Hepatic stellate cell (primary cell): ENCODE results near the gene GNA12.
"Not testable (repeated sequence)": the region's sequence is repeated elsewhere in the genome, so short reads cannot be mapped to it uniquely, and the experiment has no call there.

ENCODE experiments used
- DNase-seq: peaks from one replicate; pipeline ENCODE4 v3.0.0; 2011; ENCODE audit warnings: low spot score

Gene GNA12

DNA sequence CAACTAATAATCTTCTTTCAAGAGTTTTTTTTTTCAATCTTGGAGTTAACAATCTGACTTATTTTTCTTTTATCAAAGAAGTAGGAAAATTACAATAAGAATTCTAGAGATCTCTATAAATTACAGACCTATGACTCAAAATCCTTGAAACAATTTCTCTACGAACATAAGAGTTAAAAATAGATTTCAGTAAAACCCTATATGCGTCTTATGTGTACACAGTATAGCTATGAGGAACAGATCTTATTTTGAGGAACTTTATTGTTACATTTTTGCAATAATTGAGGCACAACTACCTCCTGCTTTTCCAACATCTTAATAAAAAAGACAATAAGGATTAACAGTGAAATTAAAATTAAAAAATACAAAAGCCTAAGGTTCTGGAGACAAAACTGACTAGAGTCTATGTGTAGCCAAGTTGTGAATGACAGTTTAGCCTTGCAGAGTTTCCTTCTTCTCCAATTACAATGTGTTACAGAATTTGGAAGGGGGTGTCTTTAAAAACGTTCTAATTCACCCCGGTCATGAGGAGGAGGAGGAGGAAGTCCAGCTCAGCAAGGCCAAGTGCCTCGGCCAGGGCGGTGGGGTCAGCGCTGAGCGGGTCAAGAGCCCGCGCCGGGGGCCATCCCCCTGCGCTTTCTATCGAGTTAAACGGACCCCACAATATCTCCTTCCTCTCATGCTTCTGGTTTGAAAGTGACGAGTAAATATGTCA, 115.6 kb downstream of the GNA12 start:
- no peak for DNase-seq

- not testable (repeated sequence) for DNase-seq
These were observed 116.9 kb downstream of the GNA12 start for GRCh38 chr7:2727206-2727605.

- DNase-seq: no peak
These were observed 117.6 kb downstream of the GNA12 start for GRCh38 chr7:2726316-2727018.

DNA sequence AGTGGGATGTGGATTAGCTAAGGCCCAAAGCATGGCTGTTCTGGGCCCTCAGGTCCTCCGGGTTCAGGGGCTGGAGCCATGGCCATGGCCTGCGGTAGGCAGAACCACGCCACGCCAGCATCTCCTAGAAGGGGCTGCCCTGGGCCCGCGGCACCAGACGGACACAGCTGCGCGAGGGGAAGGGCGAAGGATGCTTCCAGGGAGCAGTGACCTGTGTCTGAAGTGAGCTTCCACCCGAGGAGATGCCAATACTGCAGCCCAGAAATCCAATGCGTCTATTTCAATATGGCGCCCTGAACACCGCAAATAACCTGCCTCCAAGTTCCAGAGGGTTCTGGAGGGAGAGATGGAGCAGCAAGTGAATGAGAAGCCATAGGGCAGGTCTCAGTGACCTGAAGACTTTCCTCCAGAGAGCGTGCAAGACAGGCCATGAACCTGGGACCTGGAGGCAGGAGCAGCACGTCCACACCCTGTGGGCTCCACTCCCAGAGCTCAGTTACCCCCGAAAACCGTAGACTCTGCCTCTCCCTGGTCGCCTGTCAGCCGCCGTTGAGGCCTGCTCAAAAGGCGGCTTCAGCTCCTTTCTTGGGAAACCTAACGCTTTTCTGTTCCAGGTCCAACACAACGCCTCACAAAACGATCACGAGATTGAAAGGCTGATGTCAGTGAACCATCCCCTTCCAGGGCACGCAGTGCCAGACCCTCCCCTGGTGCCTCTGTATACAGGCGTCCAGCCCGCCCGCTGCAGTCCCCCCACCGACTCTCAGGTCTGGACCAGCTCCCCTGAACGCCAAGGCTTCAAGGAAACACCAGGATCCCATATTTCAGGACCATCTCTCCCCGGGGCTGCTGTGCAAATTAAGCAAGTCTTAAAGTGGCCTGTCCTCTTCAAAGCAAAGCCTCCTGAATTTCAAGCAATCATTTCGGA, 118.7 kb downstream of the GNA12 start:
- DNase-seq: no peak

DNA sequence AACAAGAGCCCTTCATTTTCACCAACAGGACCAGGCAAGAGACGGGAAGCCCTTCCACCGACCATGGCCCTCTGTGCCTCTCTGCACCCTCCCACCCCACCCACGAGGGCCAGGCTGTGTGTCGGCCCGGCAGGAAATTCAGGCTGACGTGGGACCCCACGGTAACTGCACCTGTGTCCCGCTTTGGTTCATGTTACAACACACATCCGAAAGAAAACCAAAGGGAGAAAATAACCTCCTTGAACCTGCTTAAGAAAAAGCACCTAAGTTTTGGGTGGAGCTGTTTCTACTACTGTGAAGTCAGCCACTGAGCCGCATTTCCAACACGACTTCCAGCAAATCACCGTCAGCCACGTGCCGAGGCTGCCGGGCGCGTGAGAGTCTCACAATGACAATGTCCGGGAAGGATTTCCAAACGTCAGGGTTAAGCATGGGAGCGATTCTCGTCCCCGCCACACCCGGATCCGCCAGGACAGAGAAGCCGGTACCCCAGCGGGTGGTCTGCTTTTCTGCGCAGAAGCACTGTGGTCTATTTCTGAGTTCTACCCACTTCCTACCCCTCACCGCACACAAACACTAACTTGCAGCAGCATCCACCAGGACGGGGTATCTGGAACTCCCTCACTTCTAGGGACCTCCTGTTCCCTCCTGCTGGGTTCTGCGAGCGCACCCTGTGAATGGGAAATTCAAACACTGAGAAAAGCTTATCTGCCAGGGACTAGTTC, 119.5 kb downstream of the GNA12 start:
- DNase-seq: no peak

DNA sequence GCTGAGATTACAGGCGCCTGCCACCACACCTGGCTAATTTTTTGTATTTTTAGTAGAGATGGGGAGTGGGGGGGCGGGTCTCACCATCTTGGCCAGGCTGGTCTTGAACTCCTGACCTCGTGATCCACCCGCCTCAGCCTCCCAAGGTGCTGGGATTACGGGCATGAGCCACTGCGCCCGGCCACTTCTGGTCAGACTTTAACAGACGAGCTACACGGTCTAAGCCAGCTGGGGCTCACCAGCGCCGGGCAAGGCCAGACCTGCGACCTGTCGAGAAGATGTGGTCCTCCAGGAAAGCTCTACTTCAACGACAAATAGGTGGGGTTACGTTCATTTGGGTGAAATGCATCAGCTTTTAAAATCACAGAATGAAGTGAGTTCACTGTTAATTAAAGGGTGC, 120.1 kb downstream of the GNA12 start:
- DNase-seq: not testable (repeated sequence)

- DNase-seq: no peak
These were observed 120.8 kb downstream of the GNA12 start for GRCh38 chr7:2723138-2723850.

DNA sequence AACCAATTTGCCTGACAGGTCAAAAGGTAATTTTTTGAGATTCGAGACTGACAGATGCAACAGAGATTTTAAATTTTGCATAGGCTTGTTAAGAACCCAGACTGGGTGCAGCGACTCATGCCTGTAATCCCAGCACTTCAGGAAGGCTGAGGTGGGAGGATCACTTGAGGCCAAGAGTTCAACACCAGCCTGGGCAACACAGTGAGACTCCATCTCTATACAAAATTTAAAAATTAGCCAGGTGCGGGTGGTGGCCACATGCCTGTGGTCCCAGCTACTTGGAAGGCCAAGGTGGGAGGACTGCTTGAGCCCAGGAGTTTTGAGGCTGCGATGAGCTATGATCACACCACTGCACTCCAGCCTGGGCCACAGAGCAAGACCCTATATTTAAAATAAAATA, 121.5 kb downstream of the GNA12 start:
- no peak for DNase-seq

GRCh38 chr7:2721842-2722241, 122.3 kb downstream of the GNA12 start:
- no peak for DNase-seq

GRCh38 chr7:2720024-2720423, 124.1 kb downstream of the GNA12 start:
- DNase-seq: no peak

DNA sequence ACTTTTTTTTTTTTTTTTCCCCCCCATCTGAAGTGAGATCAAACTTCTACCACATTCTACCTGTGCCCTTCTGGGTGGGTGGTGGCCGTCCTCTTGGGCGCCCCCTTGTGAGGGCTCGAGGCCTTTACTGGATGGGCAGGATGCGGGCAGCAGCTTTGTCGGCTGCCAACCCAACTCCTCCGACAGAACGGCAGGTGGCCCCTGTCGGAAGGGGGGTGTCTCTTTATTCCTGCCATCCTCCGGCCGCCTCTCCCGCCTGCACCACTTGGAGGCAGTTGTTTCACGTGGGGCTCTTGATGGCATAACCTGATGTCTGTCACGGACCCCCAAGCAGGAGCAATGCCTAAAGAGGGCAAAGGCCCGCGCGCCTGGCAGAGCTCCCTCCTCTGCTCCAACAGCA, 125.1 kb downstream of the GNA12 start:
- DNase-seq: no peak

DNA sequence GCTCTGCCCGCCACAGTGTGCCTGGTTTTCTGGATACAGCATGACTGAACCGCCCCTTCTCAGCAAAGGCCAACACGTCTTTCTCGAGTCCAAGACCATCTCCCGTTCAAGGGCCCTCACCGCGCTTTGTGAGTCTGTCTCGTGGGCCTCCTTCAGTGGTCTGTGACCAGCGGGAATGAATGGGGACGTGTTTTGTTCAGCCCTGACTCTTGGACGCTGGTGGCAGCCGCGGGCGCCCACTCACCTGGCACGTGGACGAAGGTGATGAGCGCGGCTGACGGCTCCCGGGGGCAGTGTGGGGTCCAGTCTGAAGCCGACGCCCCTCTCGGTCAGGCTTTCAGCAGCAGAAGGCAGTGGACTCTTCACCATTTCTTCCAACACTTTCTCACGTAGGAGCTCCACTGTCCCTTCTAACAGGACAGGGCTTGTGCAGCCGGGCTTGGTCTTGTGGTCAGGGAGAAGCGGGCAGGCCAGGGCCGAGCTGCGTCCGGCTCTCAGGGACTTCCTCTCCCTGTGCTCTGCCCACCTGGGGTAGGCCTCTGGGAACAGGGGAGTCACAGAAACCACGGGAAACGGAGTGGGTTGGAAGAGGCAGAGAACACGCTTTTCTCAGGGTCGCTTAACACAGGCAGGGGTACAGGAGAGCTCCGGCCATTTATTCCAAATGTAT, 125.7 kb downstream of the GNA12 start:
- no peak for DNase-seq

DNA sequence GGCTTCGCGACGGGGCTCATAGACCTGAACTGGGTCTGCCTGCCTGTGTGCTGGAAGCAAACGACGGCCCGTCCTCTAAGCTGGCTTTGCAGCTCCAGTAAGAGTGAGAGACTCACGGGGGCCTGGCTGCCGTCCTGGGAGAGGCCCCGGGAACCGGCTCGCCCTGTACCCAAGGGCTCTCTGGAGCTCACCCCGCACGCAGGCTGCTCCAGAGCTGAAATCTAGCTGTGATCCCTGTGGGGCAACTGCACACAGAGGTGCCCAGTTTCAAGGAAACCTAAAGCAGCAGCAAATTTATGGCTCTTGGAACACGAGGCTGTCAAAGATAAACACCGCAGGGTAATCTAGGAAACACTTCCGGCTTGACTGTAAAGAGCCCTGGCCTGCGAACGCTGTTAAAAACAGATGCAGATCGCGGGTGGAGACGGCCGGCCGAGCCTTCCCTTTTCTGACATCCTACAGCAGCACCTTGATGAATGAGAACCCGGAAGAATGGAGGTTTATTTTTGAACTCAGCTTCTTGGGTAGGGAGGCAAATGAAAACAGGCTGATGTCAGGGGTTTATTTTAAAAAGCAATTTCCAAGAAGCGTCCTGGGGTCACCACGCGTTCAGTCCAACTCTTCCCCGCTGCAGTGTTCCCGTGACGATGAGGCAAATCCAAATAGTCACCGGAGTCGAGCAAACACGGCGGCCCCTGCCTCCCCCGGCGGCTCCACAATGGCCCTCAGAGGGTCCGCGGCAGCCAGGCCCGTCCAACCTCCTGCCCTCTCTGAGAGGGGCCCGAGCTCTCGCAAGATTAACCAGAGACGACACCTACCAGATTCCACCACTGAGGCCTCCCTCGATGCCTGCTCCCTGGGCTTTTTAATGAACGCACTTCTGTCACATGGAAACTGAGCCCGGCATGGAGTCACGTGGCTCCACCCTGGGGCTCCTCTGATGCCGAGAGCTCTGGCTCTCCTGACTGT, 126.5 kb downstream of the GNA12 start:
- peak; percentile 67 for DNase-seq

DNA sequence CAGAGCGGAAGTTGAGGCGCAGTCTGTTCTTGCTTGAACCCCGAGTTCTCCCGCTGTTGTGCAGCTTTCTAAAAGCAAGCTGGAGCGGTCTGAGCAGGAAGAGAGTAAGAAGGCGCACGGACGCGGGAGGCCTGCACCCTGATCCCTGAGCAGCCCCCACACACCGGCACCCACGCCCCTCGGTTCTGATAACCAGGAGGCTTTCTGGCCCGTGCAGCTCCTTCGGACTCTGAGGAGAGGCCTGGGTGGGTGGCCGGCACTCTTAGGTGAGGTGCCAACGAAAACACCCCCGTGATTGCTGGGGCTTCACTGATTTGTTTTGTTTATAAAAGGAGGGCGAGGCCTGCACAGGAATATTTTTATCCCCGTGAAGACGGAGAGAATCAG, 127.2 kb downstream of the GNA12 start:
- DNase-seq: no peak

- no peak for DNase-seq
These were observed 127.6 kb downstream of the GNA12 start for GRCh38 chr7:2716488-2716887.

GRCh38 chr7:2715341-2716231, 128.5 kb downstream of the GNA12 start:
- DNase-seq: peak; percentile 80

DNA sequence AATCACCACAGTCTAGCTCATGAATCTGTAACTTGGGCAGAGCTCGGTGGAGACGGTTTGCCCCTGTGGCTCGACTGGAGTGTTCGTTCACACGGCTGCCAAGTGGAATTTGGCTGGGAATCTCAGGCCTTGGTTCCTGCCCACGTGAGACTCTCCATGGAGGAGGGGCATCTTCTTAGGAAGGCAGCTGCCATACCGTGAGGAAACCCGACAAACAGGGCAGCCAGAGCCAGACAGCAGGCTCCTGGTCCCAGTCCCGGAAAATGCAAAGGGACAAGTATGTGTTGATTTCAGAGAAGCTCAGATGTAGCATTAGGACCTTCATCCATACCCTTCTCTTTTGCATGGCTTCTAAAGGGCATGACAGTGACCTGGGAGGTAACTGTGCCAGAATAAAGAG, 129.5 kb downstream of the GNA12 start:
- no peak for DNase-seq

- DNase-seq: no peak
These were observed 130.1 kb downstream of the GNA12 start for GRCh38 chr7:2713978-2714377.

- no peak for DNase-seq
These were observed 130.7 kb downstream of the GNA12 start for GRCh38 chr7:2713370-2713769.
